Measurements from ENCODE around the gene LRRC14B.

The LRRC14B gene

GRCh38 chr5:186091-187041 is 4.9 kb upstream of the LRRC14B start:
- Histone ChIP-seq H3K27me3 (ENCODE audit: insufficient read depth, low read length) (no peaks in the 10 kb centered on the region), H3K27ac (ENCODE audit: low read depth, low read length) (no peak overlapping the region)

GRCh38 chr5:187042-187431 is 4.3 kb upstream of the LRRC14B start:
- no peak overlapping the region for H3K4me3 ChIP-seq (ENCODE audit: low read depth, low read length)
- no peak overlapping the region for H3K27ac ChIP-seq (ENCODE audit: low read depth, low read length)
- H2AFZ ChIP-seq (ENCODE audit: low read length, unreplicated experiment): no peak overlapping the region
- no peaks in the 10 kb centered on the region for H3K79me2 ChIP-seq (ENCODE audit: control insufficient read depth, insufficient read depth, low read length, unreplicated experiment)
- H3K36me3 ChIP-seq (ENCODE audit: insufficient read depth, low read length): no peaks in the 10 kb centered on the region
- no peaks in the 10 kb centered on the region for H3K27me3 ChIP-seq (ENCODE audit: insufficient read depth, low read length)
- H3K4me1 ChIP-seq (ENCODE audit: control insufficient read depth, insufficient read depth, low read length, unreplicated experiment): peaks cover 3% of the 10 kb centered on the region

More at GRCh38 chr5:186091-187041, 4.9 kb upstream of the LRRC14B start:
- H3K4me1 ChIP-seq (ENCODE audit: control insufficient read depth, insufficient read depth, low read length, unreplicated experiment): peaks cover 3% of the 10 kb centered on the region
- H3K36me3 ChIP-seq (ENCODE audit: insufficient read depth, low read length): no peaks in the 10 kb centered on the region
- no peak overlapping the region for H2AFZ ChIP-seq (ENCODE audit: low read length, unreplicated experiment)
- H3K79me2 ChIP-seq (ENCODE audit: control insufficient read depth, insufficient read depth, low read length, unreplicated experiment): no peaks in the 10 kb centered on the region
- no peak overlapping the region for H3K4me3 ChIP-seq (ENCODE audit: low read depth, low read length)

- Histone ChIP-seq H3K27ac (ENCODE audit: low read depth, low read length) (no peak overlapping the region), H3K4me3 (ENCODE audit: low read depth, low read length) (no peak overlapping the region), H2AFZ (ENCODE audit: low read length, unreplicated experiment) (no peak overlapping the region), H3K27me3 (ENCODE audit: insufficient read depth, low read length) (no peaks in the 10 kb centered on the region), H3K79me2 (ENCODE audit: control insufficient read depth, insufficient read depth, low read length, unreplicated experiment) (no peaks in the 10 kb centered on the region), H3K4me1 (ENCODE audit: control insufficient read depth, insufficient read depth, low read length, unreplicated experiment) (peaks cover 3% of the 10 kb centered on the region), H3K36me3 (ENCODE audit: insufficient read depth, low read length) (no peaks in the 10 kb centered on the region)
Measured at GRCh38 chr5:187617-188451, 3.5 kb upstream of the LRRC14B start.

- Histone ChIP-seq H3K4me3 (ENCODE audit: low read depth, low read length) (no peak overlapping the region), H3K27me3 (ENCODE audit: insufficient read depth, low read length) (no peaks in the 10 kb centered on the region), H3K27ac (ENCODE audit: low read depth, low read length) (no peak overlapping the region), H3K36me3 (ENCODE audit: insufficient read depth, low read length) (no peaks in the 10 kb centered on the region), H2AFZ (ENCODE audit: low read length, unreplicated experiment) (no peak overlapping the region), H3K79me2 (ENCODE audit: control insufficient read depth, insufficient read depth, low read length, unreplicated experiment) (no peaks in the 10 kb centered on the region), H3K4me1 (ENCODE audit: control insufficient read depth, insufficient read depth, low read length, unreplicated experiment) (peaks cover 3% of the 10 kb centered on the region)
Measured at GRCh38 chr5:188488-189481, 2.5 kb upstream of the LRRC14B start.

GRCh38 chr5:189486-189885 is 1.8 kb upstream of the LRRC14B start:
- H3K36me3 ChIP-seq (ENCODE audit: insufficient read depth, low read length): no peaks in the 10 kb centered on the region
- no peaks in the 10 kb centered on the region for H3K79me2 ChIP-seq (ENCODE audit: control insufficient read depth, insufficient read depth, low read length, unreplicated experiment)
- no peak overlapping the region for H2AFZ ChIP-seq (ENCODE audit: low read length, unreplicated experiment)
- no peaks in the 10 kb centered on the region for H3K27me3 ChIP-seq (ENCODE audit: insufficient read depth, low read length)
- no peak overlapping the region for H3K4me3 ChIP-seq (ENCODE audit: low read depth, low read length)
- H3K27ac ChIP-seq (ENCODE audit: low read depth, low read length): no peak overlapping the region
- H3K4me1 ChIP-seq (ENCODE audit: control insufficient read depth, insufficient read depth, low read length, unreplicated experiment): peaks cover 3% of the 10 kb centered on the region

- Histone ChIP-seq H2AFZ (ENCODE audit: low read length, unreplicated experiment) (no peak overlapping the region), H3K36me3 (ENCODE audit: insufficient read depth, low read length) (no peaks in the 10 kb centered on the region), H3K79me2 (ENCODE audit: control insufficient read depth, insufficient read depth, low read length, unreplicated experiment) (no peaks in the 10 kb centered on the region), H3K4me3 (ENCODE audit: low read depth, low read length) (no peak overlapping the region), H3K4me1 (ENCODE audit: control insufficient read depth, insufficient read depth, low read length, unreplicated experiment) (peaks cover 3% of the 10 kb centered on the region), H3K27ac (ENCODE audit: low read depth, low read length) (no peak overlapping the region), H3K27me3 (ENCODE audit: insufficient read depth, low read length) (no peaks in the 10 kb centered on the region)
Measured at GRCh38 chr5:189976-190365, 1.3 kb upstream of the LRRC14B start.

- no peaks in the 10 kb centered on the region for H3K36me3 ChIP-seq (ENCODE audit: insufficient read depth, low read length)
- H3K4me3 ChIP-seq (ENCODE audit: low read depth, low read length): no peak overlapping the region
- peaks cover 3% of the 10 kb centered on the region for H3K4me1 ChIP-seq (ENCODE audit: control insufficient read depth, insufficient read depth, low read length, unreplicated experiment)
- H3K27ac ChIP-seq (ENCODE audit: low read depth, low read length): no peak overlapping the region
- H3K79me2 ChIP-seq (ENCODE audit: control insufficient read depth, insufficient read depth, low read length, unreplicated experiment): no peaks in the 10 kb centered on the region
- no peaks in the 10 kb centered on the region for H3K27me3 ChIP-seq (ENCODE audit: insufficient read depth, low read length)
- no peak overlapping the region for H2AFZ ChIP-seq (ENCODE audit: low read length, unreplicated experiment)
Measured at GRCh38 chr5:190366-191035, 794 bp upstream of the LRRC14B start.

- Histone ChIP-seq H2AFZ (ENCODE audit: low read length, unreplicated experiment) (no peak overlapping the region), H3K36me3 (ENCODE audit: insufficient read depth, low read length) (no peaks in the 10 kb centered on the region), H3K79me2 (ENCODE audit: control insufficient read depth, insufficient read depth, low read length, unreplicated experiment) (no peaks in the 10 kb centered on the region), H3K4me3 (ENCODE audit: low read depth, low read length) (no peak overlapping the region), H3K27me3 (ENCODE audit: insufficient read depth, low read length) (no peaks in the 10 kb centered on the region), H3K4me1 (ENCODE audit: control insufficient read depth, insufficient read depth, low read length, unreplicated experiment) (peaks cover 3% of the 10 kb centered on the region), H3K27ac (ENCODE audit: low read depth, low read length) (no peak overlapping the region)
Measured at GRCh38 chr5:191949-192690, 825 bp downstream of the LRRC14B start.

GRCh38 chr5:192691-192969 is 1.3 kb downstream of the LRRC14B start:
- H3K27ac ChIP-seq (ENCODE audit: low read depth, low read length): no peak overlapping the region
- no peaks in the 10 kb centered on the region for H3K27me3 ChIP-seq (ENCODE audit: insufficient read depth, low read length)
- H3K4me3 ChIP-seq (ENCODE audit: low read depth, low read length): no peak overlapping the region
- no peaks in the 10 kb centered on the region for H3K36me3 ChIP-seq (ENCODE audit: insufficient read depth, low read length)
- H3K79me2 ChIP-seq (ENCODE audit: control insufficient read depth, insufficient read depth, low read length, unreplicated experiment): no peaks in the 10 kb centered on the region
- no peak overlapping the region for H2AFZ ChIP-seq (ENCODE audit: low read length, unreplicated experiment)
- H3K4me1 ChIP-seq (ENCODE audit: control insufficient read depth, insufficient read depth, low read length, unreplicated experiment): peaks cover 3% of the 10 kb centered on the region
